ENCODE data around the gene FAHD2A.

The FAHD2A gene

GRCh38 chr2:95382686-95383634, 19.5 kb upstream of the FAHD2A start:
- no peak overlapping the region for H3K27ac ChIP-seq (ENCODE audit: insufficient read depth, low read length, poor library complexity, severe bottlenecking)
- H3K4me1 ChIP-seq (ENCODE audit: control insufficient read depth, insufficient read depth, low read length, poor library complexity, severe bottlenecking), result no peaks in the 10 kb centered on the region
- H3K27me3 ChIP-seq (replicated peaks; ENCODE audit: control insufficient read depth, insufficient read depth, low read length, poor library complexity, severe bottlenecking), result peaks cover 2% of the 10 kb centered on the region
- H3K4me3 ChIP-seq (ENCODE audit: insufficient read depth, low read depth, low read length, poor library complexity, severe bottlenecking), result no peak overlapping the region
- no peaks in the 10 kb centered on the region for H3K9me3 ChIP-seq (ENCODE audit: control insufficient read depth, low read length)
- H3K36me3 ChIP-seq (ENCODE audit: control insufficient read depth, insufficient read depth, low read length), result no peaks in the 10 kb centered on the region
- DNase-seq, result no peak

GRCh38 chr2:95383635-95384027, 18.9 kb upstream of the FAHD2A start:
- no peak for DNase-seq
- Histone ChIP-seq H3K4me1 (ENCODE audit: control insufficient read depth, insufficient read depth, low read length, poor library complexity, severe bottlenecking) (no peaks in the 10 kb centered on the region), H3K4me3 (ENCODE audit: insufficient read depth, low read depth, low read length, poor library complexity, severe bottlenecking) (no peak overlapping the region), H3K9me3 (ENCODE audit: control insufficient read depth, low read length) (no peaks in the 10 kb centered on the region), H3K36me3 (ENCODE audit: control insufficient read depth, insufficient read depth, low read length) (no peaks in the 10 kb centered on the region), H3K27ac (ENCODE audit: insufficient read depth, low read length, poor library complexity, severe bottlenecking) (no peak overlapping the region), H3K27me3 (replicated peaks; ENCODE audit: control insufficient read depth, insufficient read depth, low read length, poor library complexity, severe bottlenecking) (peaks cover 2% of the 10 kb centered on the region)

- H3K27me3 ChIP-seq (replicated peaks; ENCODE audit: control insufficient read depth, insufficient read depth, low read length, poor library complexity, severe bottlenecking), result peaks cover 2% of the 10 kb centered on the region
- H3K27ac ChIP-seq (ENCODE audit: insufficient read depth, low read length, poor library complexity, severe bottlenecking), result no peak overlapping the region
- H3K9me3 ChIP-seq (ENCODE audit: control insufficient read depth, low read length), result no peaks in the 10 kb centered on the region
- H3K4me1 ChIP-seq (ENCODE audit: control insufficient read depth, insufficient read depth, low read length, poor library complexity, severe bottlenecking), result no peaks in the 10 kb centered on the region
- no peak overlapping the region for H3K4me3 ChIP-seq (ENCODE audit: insufficient read depth, low read depth, low read length, poor library complexity, severe bottlenecking)
- H3K36me3 ChIP-seq (ENCODE audit: control insufficient read depth, insufficient read depth, low read length), result no peaks in the 10 kb centered on the region
- no peak for DNase-seq
Measured at GRCh38 chr2:95384854-95385569, 17.5 kb upstream of the FAHD2A start.

- no peak overlapping the region for H3K4me3 ChIP-seq (ENCODE audit: insufficient read depth, low read depth, low read length, poor library complexity, severe bottlenecking)
- H3K9me3 ChIP-seq (ENCODE audit: control insufficient read depth, low read length), result no peaks in the 10 kb centered on the region
- H3K4me1 ChIP-seq (ENCODE audit: control insufficient read depth, insufficient read depth, low read length, poor library complexity, severe bottlenecking), result no peaks in the 10 kb centered on the region
- no peaks in the 10 kb centered on the region for H3K36me3 ChIP-seq (ENCODE audit: control insufficient read depth, insufficient read depth, low read length)
- no peak for DNase-seq
- peaks cover 2% of the 10 kb centered on the region for H3K27me3 ChIP-seq (replicated peaks; ENCODE audit: control insufficient read depth, insufficient read depth, low read length, poor library complexity, severe bottlenecking)
- H3K27ac ChIP-seq (ENCODE audit: insufficient read depth, low read length, poor library complexity, severe bottlenecking), result no peak overlapping the region
Measured at GRCh38 chr2:95385570-95385984, 16.9 kb upstream of the FAHD2A start.

GRCh38 chr2:95386031-95386430, 16.5 kb upstream of the FAHD2A start:
- Histone ChIP-seq H3K36me3 (ENCODE audit: control insufficient read depth, insufficient read depth, low read length) (no peaks in the 10 kb centered on the region), H3K4me3 (ENCODE audit: insufficient read depth, low read depth, low read length, poor library complexity, severe bottlenecking) (no peak overlapping the region), H3K9me3 (ENCODE audit: control insufficient read depth, low read length) (no peaks in the 10 kb centered on the region), H3K27ac (ENCODE audit: insufficient read depth, low read length, poor library complexity, severe bottlenecking) (no peak overlapping the region), H3K4me1 (ENCODE audit: control insufficient read depth, insufficient read depth, low read length, poor library complexity, severe bottlenecking) (no peaks in the 10 kb centered on the region), H3K27me3 (replicated peaks; ENCODE audit: control insufficient read depth, insufficient read depth, low read length, poor library complexity, severe bottlenecking) (peaks cover 2% of the 10 kb centered on the region)
- no peak for DNase-seq

GRCh38 chr2:95387358-95387757, 15.2 kb upstream of the FAHD2A start:
- H3K27me3 ChIP-seq (replicated peaks; ENCODE audit: control insufficient read depth, insufficient read depth, low read length, poor library complexity, severe bottlenecking), result no peaks in the 10 kb centered on the region
- H3K9me3 ChIP-seq (ENCODE audit: control insufficient read depth, low read length), result no peaks in the 10 kb centered on the region
- no peak for DNase-seq
- no peaks in the 10 kb centered on the region for H3K4me1 ChIP-seq (ENCODE audit: control insufficient read depth, insufficient read depth, low read length, poor library complexity, severe bottlenecking)
- H3K4me3 ChIP-seq (ENCODE audit: insufficient read depth, low read depth, low read length, poor library complexity, severe bottlenecking), result no peak overlapping the region
- H3K27ac ChIP-seq (ENCODE audit: insufficient read depth, low read length, poor library complexity, severe bottlenecking), result no peak overlapping the region
- no peaks in the 10 kb centered on the region for H3K36me3 ChIP-seq (ENCODE audit: control insufficient read depth, insufficient read depth, low read length)

GRCh38 chr2:95388091-95388692, 14.3 kb upstream of the FAHD2A start:
- DNase-seq, result no peak
- Histone ChIP-seq H3K27me3 (replicated peaks; ENCODE audit: control insufficient read depth, insufficient read depth, low read length, poor library complexity, severe bottlenecking) (no peaks in the 10 kb centered on the region), H3K27ac (ENCODE audit: insufficient read depth, low read length, poor library complexity, severe bottlenecking) (no peak overlapping the region), H3K4me1 (ENCODE audit: control insufficient read depth, insufficient read depth, low read length, poor library complexity, severe bottlenecking) (no peaks in the 10 kb centered on the region), H3K4me3 (ENCODE audit: insufficient read depth, low read depth, low read length, poor library complexity, severe bottlenecking) (no peak overlapping the region), H3K36me3 (ENCODE audit: control insufficient read depth, insufficient read depth, low read length) (no peaks in the 10 kb centered on the region), H3K9me3 (ENCODE audit: control insufficient read depth, low read length) (no peaks in the 10 kb centered on the region)

- Histone ChIP-seq H3K4me3 (ENCODE audit: insufficient read depth, low read depth, low read length, poor library complexity, severe bottlenecking) (no peak overlapping the region), H3K36me3 (ENCODE audit: control insufficient read depth, insufficient read depth, low read length) (no peaks in the 10 kb centered on the region), H3K4me1 (ENCODE audit: control insufficient read depth, insufficient read depth, low read length, poor library complexity, severe bottlenecking) (no peaks in the 10 kb centered on the region), H3K9me3 (ENCODE audit: control insufficient read depth, low read length) (no peaks in the 10 kb centered on the region), H3K27ac (ENCODE audit: insufficient read depth, low read length, poor library complexity, severe bottlenecking) (no peak overlapping the region), H3K27me3 (replicated peaks; ENCODE audit: control insufficient read depth, insufficient read depth, low read length, poor library complexity, severe bottlenecking) (no peaks in the 10 kb centered on the region)
- no peak for DNase-seq
Measured at GRCh38 chr2:95388856-95389244, 13.7 kb upstream of the FAHD2A start.

- DNase-seq, result peak in 1 of 3 donors; percentile 8
- H3K4me3 ChIP-seq (ENCODE audit: insufficient read depth, low read depth, low read length, poor library complexity, severe bottlenecking), result no peak overlapping the region
- no peaks in the 10 kb centered on the region for H3K9me3 ChIP-seq (ENCODE audit: control insufficient read depth, low read length)
- no peak overlapping the region for H3K27ac ChIP-seq (ENCODE audit: insufficient read depth, low read length, poor library complexity, severe bottlenecking)
- no peaks in the 10 kb centered on the region for H3K4me1 ChIP-seq (ENCODE audit: control insufficient read depth, insufficient read depth, low read length, poor library complexity, severe bottlenecking)
- H3K36me3 ChIP-seq (ENCODE audit: control insufficient read depth, insufficient read depth, low read length), result no peaks in the 10 kb centered on the region
- no peaks in the 10 kb centered on the region for H3K27me3 ChIP-seq (replicated peaks; ENCODE audit: control insufficient read depth, insufficient read depth, low read length, poor library complexity, severe bottlenecking)
Measured at GRCh38 chr2:95389245-95390119, 13.0 kb upstream of the FAHD2A start.

All from effector memory CD4-positive, alpha-beta T cell (primary cell).